T-helper 2 cell (primary cell): ENCODE data around the gene RAPGEF6.
"Not testable (repeated sequence)": the region's sequence is repeated elsewhere in the genome, so short reads cannot be mapped to it uniquely, and the experiment has no call there.

Experiments
- DNase-seq, 5 experiments: peaks; one replicate each; pipeline versions ENCODE4 v3.0.0 to v3.0.0-alpha.2; 2012 to 2022
- total RNA-seq, 2 donors: gene quantifications; one replicate each; lab custom pipeline; 2026; lab: John Stamatoyannopoulos, UW

Gene RAPGEF6, protein sequence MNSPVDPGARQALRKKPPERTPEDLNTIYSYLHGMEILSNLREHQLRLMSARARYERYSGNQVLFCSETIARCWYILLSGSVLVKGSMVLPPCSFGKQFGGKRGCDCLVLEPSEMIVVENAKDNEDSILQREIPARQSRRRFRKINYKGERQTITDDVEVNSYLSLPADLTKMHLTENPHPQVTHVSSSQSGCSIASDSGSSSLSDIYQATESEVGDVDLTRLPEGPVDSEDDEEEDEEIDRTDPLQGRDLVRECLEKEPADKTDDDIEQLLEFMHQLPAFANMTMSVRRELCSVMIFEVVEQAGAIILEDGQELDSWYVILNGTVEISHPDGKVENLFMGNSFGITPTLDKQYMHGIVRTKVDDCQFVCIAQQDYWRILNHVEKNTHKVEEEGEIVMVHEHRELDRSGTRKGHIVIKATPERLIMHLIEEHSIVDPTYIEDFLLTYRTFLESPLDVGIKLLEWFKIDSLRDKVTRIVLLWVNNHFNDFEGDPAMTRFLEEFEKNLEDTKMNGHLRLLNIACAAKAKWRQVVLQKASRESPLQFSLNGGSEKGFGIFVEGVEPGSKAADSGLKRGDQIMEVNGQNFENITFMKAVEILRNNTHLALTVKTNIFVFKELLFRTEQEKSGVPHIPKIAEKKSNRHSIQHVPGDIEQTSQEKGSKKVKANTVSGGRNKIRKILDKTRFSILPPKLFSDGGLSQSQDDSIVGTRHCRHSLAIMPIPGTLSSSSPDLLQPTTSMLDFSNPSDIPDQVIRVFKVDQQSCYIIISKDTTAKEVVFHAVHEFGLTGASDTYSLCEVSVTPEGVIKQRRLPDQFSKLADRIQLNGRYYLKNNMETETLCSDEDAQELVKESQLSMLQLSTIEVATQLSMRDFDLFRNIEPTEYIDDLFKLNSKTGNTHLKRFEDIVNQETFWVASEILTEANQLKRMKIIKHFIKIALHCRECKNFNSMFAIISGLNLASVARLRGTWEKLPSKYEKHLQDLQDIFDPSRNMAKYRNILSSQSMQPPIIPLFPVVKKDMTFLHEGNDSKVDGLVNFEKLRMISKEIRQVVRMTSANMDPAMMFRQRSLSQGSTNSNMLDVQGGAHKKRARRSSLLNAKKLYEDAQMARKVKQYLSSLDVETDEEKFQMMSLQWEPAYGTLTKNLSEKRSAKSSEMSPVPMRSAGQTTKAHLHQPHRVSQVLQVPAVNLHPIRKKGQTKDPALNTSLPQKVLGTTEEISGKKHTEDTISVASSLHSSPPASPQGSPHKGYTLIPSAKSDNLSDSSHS (N-terminal part only)
- 36.8 to 40.5 reads per million in 2 donors for total RNA-seq

GRCh38 chr5:131634996-131635683 is at the start of gene RAPGEF6:
Gene RAPGEF6, minus strand, starts transcription at chr5:131635229. Its CDS starts 199 bp downstream, at chr5:131635030.
- DNase-seq: peak; percentile 83 to 100 (median 95)

DNA sequence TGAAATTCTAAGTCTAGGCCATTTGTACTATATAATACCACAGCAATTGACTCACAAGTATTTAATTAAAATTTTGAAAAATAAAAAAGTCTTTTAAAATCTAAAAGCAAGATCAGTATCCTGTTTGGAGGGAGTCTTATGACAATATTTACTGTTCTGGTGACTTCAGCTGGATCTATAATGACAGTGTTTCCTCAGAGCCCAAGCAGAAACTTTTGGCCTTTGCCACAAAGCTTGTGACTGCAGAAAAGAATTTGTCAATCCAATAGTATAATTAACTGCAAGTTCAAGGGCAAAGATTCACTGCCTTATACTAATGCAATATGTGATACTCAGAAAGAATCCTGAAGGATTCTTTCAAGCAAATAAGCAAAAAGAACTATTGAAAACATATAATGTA is 49.6 kb upstream of the RAPGEF6 start:
- DNase-seq: no peak

- no peak for DNase-seq
These were observed 49.0 kb upstream of the RAPGEF6 start for GRCh38 chr5:131684051-131684450.

DNA sequence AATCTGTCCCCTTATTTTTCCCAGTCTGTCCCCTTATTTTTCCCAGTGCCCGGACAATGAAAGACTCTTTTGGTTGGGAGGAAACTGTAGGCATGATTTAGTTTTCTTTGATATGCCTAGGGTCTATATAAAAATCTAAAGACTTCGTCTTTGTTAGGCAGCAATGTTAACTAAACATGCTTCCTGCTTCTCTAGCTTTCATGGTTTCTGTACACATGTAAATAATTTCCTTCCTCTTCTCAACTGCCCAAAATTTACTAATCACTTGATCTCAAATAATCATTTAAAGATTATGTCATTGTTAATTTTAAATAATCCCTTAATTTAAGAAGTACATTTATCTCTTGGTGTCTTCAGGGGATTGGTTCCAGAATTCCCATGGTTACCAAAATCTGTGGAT is 47.8 kb upstream of the RAPGEF6 start:
- DNase-seq: no peak

- no peak for DNase-seq
These were observed 47.1 kb upstream of the RAPGEF6 start for GRCh38 chr5:131682175-131682574.

DNA sequence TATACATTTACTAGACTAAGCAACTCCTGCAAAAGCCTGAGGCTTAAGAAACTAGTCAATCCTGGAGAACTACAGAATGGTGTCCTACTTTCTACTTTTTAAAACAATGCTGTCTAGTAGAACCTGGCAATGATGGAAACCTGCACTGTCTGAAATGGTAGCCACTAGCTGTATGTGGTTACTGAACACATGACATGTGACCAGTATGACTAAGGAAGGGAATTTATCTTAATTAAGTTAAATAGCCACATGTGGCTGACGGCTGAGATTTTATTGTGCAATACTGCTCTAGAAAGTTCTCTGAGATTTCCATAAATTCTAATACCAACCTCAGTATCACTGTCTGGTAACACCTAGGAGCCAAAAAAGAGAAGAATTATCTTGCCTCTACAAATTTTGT is 44.9 kb upstream of the RAPGEF6 start:
- DNase-seq: no peak

DNA sequence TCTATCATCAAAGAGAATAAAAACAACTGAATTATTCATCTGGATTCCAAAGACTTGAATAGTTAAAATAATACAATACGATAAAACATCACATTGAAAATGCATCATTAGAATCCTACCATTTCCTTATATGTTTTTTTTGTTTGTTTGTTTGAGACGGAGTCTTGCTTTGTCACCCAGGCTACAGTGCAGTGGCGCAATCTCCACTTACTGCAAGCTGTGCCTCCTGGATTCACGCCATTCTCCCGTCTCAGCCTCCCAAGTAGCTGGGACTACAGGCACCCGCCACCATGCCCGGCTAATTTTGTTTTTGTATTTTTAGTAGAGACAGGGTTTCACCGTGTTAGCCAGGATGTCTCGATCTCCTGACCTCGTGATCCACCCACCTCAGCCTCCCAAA is 43.2 kb upstream of the RAPGEF6 start:
- not testable (repeated sequence) for DNase-seq

- peak in 1 of 5 experiments; percentile 44 for DNase-seq
These were observed 42.1 kb upstream of the RAPGEF6 start for GRCh38 chr5:131677115-131677514.

DNA sequence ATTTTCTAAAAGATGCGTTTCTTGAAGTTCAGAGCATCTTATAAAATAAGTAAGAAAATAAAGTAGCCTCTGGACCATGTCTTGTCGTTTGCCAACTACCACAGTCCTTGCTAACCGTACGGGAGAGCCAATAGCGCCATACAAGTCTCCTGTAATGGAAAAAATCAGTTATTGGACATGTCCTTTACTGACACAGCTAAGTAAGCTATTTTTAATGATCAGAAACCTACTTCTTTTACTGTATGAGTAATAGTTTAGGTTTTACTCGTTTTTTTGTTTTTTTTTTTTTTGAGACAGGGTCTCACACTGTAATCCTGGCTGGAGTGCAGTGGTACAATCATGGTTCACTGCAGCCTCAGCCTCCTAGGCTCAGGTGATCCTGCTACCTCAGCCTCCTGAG is 37.7 kb upstream of the RAPGEF6 start:
- DNase-seq: no peak

DNA sequence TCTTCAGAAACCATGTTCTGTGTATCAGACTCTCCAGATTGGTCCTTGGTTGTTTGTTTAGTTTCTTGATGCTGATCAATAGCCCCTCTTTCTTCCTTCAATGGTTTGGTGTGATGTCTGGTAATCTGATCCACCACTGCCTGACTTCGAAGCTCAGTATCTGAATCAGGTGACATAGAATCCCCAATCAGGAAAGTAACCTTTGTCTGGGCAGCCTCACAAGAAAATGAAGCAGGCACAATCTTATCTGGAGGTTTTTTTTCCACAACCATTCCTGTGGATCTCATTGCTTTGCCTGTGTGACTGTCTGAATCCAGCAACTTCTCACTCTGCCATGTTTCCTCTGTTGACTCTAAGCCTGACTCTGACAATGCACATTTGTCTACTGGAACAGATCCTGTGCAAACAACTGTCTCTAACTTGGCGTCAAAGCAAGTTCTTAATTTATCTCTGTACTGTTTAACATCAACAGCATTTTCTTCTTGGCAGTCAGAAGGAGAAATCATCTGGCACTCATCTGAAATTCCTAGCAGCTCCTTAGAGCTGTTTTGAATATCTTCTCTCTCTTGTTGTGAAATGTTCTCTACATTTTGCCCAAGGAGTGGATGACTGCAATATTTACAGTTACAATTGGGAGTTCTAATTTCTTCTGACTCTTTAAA is 37.1 kb upstream of the RAPGEF6 start:
- no peak for DNase-seq

DNA sequence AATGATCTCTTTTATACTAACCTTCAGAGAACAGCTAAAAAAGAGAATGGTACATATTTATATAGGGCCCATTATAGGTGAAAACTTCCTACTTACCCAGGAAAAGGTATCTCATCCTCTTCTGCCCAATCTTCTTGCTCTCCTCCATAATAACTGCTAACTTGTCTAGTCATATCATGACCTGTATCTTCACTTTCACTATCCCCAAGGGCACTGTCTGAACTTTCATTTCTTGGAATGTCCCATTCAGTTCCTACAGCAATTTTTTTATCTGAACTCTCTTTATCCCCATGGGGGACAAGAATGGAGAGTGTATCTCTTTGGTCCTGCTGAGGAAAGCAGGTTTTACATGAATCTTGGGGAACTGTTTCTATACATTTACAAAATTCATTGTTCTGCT is 36.4 kb upstream of the RAPGEF6 start:
- peak in 1 of 5 experiments; percentile 30 for DNase-seq

DNA sequence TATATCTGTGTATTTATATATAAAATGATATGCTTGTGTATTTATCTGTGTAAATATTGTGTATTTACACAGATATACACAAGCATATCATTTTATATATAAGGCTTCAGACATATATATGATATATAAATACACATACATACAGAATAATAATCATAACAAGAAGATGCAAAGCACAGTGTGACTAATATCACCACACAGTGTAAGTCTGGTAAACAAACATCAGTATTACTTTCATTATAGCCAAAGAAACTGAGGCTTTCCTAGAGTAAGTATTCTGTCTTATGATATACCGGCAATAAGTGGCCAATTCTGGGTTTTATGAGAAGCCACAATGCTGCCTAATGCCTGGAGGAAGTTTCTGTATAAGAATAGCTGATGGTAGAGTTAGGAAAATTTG is 29.9 kb upstream of the RAPGEF6 start:
- DNase-seq: peak in 1 of 5 experiments; percentile 38

- DNase-seq: no peak
These were observed 26.9 kb upstream of the RAPGEF6 start for GRCh38 chr5:131661933-131662332.

DNA sequence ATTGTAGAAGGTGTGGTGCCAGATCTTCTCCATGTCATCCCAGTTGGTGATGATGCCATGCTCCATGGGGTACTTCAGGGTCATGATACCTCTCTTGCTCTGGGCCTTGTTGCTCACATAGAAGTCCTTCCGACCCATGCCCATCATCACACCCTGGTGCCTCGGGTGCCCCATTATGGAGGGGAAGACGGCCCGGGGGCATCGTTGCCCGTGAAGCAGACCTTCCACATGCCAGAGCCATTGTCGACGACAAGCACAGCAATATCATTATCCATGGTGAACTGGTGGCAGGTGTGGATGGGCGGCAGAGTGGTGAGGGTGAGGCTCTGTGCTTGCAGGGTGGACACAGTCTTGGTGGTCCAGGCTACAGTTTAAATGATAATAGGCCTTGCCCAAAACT is 24.8 kb upstream of the RAPGEF6 start:
- no peak for DNase-seq

DNA sequence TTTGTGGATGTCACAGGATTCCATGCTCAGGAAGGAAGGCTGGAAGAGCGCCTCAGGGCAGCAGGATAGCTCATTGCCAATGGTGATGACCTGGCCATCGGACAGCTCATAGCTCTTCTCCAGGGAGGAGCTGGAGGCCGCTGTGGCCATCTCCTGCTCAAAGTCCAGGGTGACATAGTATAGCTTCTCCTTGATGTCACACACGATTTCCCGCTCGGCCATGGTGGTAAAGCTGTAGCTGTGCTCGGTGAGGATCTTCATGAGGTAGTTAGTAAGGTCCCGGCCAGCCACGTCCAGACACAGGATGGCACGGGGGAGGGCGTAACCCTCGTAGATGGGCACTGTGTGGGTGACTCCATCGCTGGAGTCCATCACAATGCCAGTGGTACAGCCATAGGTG is 24.3 kb upstream of the RAPGEF6 start:
- DNase-seq: no peak

DNA sequence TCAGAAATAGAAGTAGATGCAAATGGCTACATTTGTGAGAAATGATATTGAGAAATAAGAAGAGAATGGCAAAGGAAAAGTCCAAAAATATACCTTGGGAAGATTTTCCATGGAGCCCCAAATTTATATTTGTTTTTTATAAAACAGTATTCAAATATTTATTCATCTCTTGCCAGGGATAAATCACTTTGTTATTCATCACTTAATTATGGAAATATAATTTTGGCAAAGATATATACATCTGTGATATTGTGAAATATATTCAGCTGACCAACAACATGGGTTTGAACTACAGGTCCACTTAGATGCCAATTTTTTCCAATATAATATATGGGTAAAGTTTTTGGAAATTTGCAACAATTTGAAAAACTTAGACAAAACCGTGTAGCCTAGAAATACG is 19.7 kb upstream of the RAPGEF6 start:
- no peak for DNase-seq

DNA sequence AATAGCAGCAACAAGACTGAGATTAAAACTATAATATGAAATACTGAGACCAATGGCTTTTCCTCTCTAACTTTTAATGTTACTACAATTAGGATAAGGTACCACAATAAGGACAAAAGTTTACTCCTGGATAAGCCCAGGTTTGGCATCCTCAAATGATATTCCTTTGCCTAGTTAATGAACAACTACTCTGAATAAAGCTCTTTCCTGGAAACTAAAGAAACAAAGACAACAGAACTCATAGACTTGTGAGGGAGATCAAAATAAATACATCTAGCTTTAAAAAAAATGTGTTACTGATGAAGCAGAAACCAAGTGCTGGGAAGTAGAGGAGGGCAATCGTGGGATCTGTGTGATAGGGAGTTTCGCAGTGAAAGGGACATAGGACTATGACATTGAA is 19.3 kb upstream of the RAPGEF6 start:
- DNase-seq: no peak

- DNase-seq: no peak
These were observed 14.1 kb upstream of the RAPGEF6 start for GRCh38 chr5:131649161-131649560.

DNA sequence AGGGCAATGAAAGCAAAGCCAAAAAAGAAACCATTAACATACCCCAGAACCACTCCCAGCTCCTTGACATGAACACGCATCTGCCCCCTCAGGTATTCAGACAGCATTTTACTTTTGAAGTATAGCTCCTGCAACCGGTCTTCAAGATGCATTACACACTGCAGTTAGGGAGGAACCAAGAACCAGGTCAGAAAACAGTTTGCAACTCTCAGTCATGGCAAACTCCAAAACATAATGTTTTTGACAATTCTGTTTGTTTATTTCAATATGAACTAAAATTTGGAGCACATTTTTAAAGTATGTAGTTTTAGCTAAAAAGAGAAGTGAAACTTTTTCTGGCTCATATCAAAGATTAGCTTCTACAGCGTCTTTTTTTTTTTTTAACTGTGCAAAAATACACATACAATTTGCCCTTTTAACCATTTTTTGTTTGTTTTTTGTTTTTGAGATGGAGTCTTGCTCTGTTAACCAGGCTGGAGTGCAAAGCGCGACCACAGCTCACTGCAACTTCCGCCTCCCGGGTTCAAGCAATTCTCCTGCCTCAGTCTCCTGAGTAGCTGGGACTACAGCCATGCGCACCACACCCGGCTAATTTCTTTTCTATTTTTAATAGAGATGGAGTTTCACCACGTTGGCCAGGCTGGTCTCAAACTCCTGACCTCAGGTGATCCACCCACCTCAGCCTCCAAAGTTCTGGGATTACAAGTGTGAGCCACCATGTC is 12.2 kb upstream of the RAPGEF6 start:
- DNase-seq: no peak

GRCh38 chr5:131644822-131645221 is 9.8 kb upstream of the RAPGEF6 start:
- DNase-seq: no peak

DNA sequence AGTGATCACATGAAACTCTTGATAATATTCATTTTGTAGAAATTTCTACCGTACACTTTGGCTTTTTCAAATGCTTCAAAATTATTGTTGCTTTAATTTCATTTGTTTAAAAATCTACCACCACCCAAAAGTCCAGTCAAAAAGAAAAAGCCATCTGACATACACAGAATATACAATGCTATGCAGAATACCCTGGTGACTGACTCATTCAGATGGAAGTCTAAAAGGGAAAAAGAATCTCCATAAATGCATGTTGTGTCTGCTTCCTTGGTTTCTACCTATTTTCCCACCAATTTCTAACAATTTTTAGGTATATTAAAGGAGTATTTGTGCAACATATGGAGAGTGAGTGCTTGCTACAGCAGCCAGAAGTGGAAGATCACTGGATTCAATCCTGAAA is 9.3 kb upstream of the RAPGEF6 start:
- no peak for DNase-seq
